ENCODE measurements around the gene STATH.

DNA sequence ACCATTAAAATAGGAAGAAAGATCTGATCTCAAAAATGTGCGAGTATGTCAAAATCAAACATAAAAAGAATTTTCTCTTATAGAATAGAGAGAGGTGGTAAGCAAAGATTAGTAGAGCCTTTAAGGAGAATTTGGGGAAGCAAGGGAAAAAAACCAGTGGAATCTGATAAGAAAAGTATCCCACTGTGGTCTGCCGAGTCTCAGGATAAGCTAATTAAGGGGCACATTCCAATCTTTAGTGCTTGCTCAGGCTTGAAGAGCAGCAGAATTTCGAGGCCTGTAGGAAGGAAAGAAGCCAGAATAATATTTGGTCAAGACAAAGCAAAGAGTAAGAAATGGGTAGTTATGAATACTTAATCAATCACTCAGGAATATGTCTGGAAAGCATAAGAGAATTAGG lies 13.0 kb downstream of the STATH start:
- TF ChIP-seq, protein P1, sequence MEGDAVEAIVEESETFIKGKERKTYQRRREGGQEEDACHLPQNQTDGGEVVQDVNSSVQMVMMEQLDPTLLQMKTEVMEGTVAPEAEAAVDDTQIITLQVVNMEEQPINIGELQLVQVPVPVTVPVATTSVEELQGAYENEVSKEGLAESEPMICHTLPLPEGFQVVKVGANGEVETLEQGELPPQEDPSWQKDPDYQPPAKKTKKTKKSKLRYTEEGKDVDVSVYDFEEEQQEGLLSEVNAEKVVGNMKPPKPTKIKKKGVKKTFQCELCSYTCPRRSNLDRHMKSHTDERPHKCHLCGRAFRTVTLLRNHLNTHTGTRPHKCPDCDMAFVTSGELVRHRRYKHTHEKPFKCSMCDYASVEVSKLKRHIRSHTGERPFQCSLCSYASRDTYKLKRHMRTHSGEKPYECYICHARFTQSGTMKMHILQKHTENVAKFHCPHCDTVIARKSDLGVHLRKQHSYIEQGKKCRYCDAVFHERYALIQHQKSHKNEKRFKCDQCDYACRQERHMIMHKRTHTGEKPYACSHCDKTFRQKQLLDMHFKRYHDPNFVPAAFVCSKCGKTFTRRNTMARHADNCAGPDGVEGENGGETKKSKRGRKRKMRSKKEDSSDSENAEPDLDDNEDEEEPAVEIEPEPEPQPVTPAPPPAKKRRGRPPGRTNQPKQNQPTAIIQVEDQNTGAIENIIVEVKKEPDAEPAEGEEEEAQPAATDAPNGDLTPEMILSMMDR (IDR thresholded peaks at IDR 0.05; ENCODE audit: insufficient read depth, low read length, poor library complexity, severe bottlenecking), result no peak
- no peak for TF ChIP-seq EZH2phosphoT487 (conservative IDR thresholded peaks at IDR 0.05; ENCODE audit: low read length)
